IMR-90 (cell line): ENCODE data around the gene DAAM2. TPM values are rescaled to one million over a fixed set of nuclear protein-coding genes. Genes with fewer than 3 reads are reported as not detected.

Experiments
- ATAC-seq: fragments of 200-7000 bp; cut with Tn5 transposase; 2 replicates; pipeline ENCODE4 v1.9.1; 2020; ENCODE audit warnings: low read depth, mild to moderate bottlenecking, moderate library complexity
- BruUV-seq: library from RNA; stranded (reverse); fragments of 400-500 nt; replicated peaks from 2 replicates; lab custom pipeline; 2021; lab: Mats Ljungman, UMichigan
- CTCF ChIA-PET: fragments of 300-600 bp; formaldehyde crosslinking; extraction: SDS; loops from one replicate; lab custom pipeline; 2021; ENCODE audit warnings: antibody characterized with exemption; lab: Yijun Ruan, JAX
- POLR2A ChIA-PET: fragments of 300-600 bp; sonication (Branson Sonifier 250); formaldehyde crosslinking; loops from one replicate; lab custom pipeline; 2022; ENCODE audit warnings: antibody characterized with exemption; ENCODE audit not compliant: unreplicated experiment; lab: Charles Lee
- DNase-seq: peaks from one replicate; pipeline ENCODE4 v3.0.0; 2013
- H2AFZ ChIP-seq: replicated peaks from 2 replicates; pipeline ENCODE3; 2013; ENCODE audit warnings: low read length, mild to moderate bottlenecking; ENCODE audit not compliant: poor library complexity
- H2AK5ac ChIP-seq: 2 replicates; pipeline ENCODE4 v1.6.1; 2013; ENCODE audit warnings: low read depth, low read length, inconsistent platforms
- H2AK9ac ChIP-seq: replicated peaks from 2 replicates; pipeline ENCODE3; 2013; ENCODE audit warnings: mild to moderate bottlenecking, low read depth, low read length, moderate library complexity; ENCODE audit not compliant: poor library complexity
- H2BK120ac ChIP-seq: 2 replicates; pipeline ENCODE4 v1.6.1; 2013; ENCODE audit warnings: low read depth, low read length, inconsistent platforms
- H2BK15ac ChIP-seq: 3 replicates; pipeline ENCODE4 v1.6.1; 2013; ENCODE audit warnings: low read depth, low read length, inconsistent platforms
- H2BK20ac ChIP-seq: 2 replicates; pipeline ENCODE4 v1.6.1; 2013; ENCODE audit warnings: low read depth, mild to moderate bottlenecking, inconsistent platforms, low read length, moderate library complexity
- H2BK5ac ChIP-seq: 2 replicates; pipeline ENCODE4 v1.6.1; 2013; ENCODE audit warnings: mild to moderate bottlenecking, low read depth, low read length, inconsistent platforms; ENCODE audit not compliant: poor library complexity, severe bottlenecking
- H3K14ac ChIP-seq: replicated peaks from 2 replicates; pipeline ENCODE4 v1.6.1; 2013; ENCODE audit warnings: low read depth, low read length, inconsistent platforms
- H3K18ac ChIP-seq: 2 replicates; pipeline ENCODE4 v1.6.1; 2013; ENCODE audit warnings: low read depth, low read length, control low read depth
- H3K23ac ChIP-seq: 2 replicates; pipeline ENCODE4 v1.6.1; 2013; ENCODE audit warnings: low read depth, low read length, inconsistent platforms
- H3K27ac ChIP-seq: 2 replicates; pipeline ENCODE4 v1.5.1; 2013; ENCODE audit warnings: mild to moderate bottlenecking, control low read depth, low read length; ENCODE audit not compliant: insufficient read depth
- H3K27me3 ChIP-seq: 2 replicates; pipeline ENCODE4 v1.6.1; 2013; ENCODE audit warnings: low read length; ENCODE audit not compliant: control insufficient read depth, insufficient read depth
- H3K36me3 ChIP-seq: 2 replicates; pipeline ENCODE4 v1.6.1; 2013; ENCODE audit warnings: low read length, mixed read lengths; ENCODE audit not compliant: control insufficient read depth, insufficient read depth
- H3K4ac ChIP-seq: 2 replicates; pipeline ENCODE4 v1.6.1; 2013; ENCODE audit warnings: low read depth, low read length, inconsistent platforms
- H3K4me1 ChIP-seq: 2 replicates; pipeline ENCODE4 v1.6.1; 2013; ENCODE audit warnings: low read length, mixed read lengths; ENCODE audit not compliant: control insufficient read depth, insufficient read depth
- H3K4me2 ChIP-seq: 2 replicates; pipeline ENCODE4 v1.6.1; 2013; ENCODE audit warnings: low read depth, mild to moderate bottlenecking, control low read depth, low read length, moderate library complexity
- H3K4me3 ChIP-seq: 2 replicates; pipeline ENCODE4 v1.5.1; 2013; ENCODE audit warnings: low read depth, mild to moderate bottlenecking, control low read depth, low read length, moderate library complexity; ENCODE audit not compliant: insufficient read depth
- H3K56ac ChIP-seq: 2 replicates; pipeline ENCODE4 v1.6.1; 2013; ENCODE audit warnings: low read length, inconsistent platforms; ENCODE audit not compliant: insufficient read depth; ENCODE audit errors: extremely low read depth
- H3K79me1 ChIP-seq, 2 experiments: 2 replicates each; pipeline ENCODE4 v1.6.1; 2013; ENCODE audit warnings: low read length in 2 of 2, inconsistent platforms in 1 of 2, low read depth in 1 of 2
- H3K9ac ChIP-seq: 2 replicates; pipeline ENCODE4 v1.6.1; 2013; ENCODE audit warnings: low read depth, low read length, control low read depth
- H3K9me1 ChIP-seq: 2 replicates; pipeline ENCODE4 v1.6.1; 2013; ENCODE audit warnings: low read length, inconsistent platforms; ENCODE audit not compliant: insufficient read depth
- H3K9me3 ChIP-seq: 2 replicates; pipeline ENCODE4 v1.6.1; 2013; ENCODE audit warnings: low read length; ENCODE audit not compliant: control insufficient read depth, insufficient read depth
- H4K20me1 ChIP-seq: 2 replicates; pipeline ENCODE4 v1.6.1; 2013; ENCODE audit warnings: low read length, inconsistent platforms; ENCODE audit not compliant: insufficient read depth
- H4K5ac ChIP-seq: 2 replicates; pipeline ENCODE4 v1.6.1; 2013; ENCODE audit warnings: mild to moderate bottlenecking, low read depth, low read length, control low read depth
- H4K8ac ChIP-seq, 2 experiments: 2 replicates each; pipeline ENCODE4 v1.6.1; 2013; ENCODE audit warnings: low read depth in 2 of 2, low read length in 2 of 2, control low read depth in 1 of 2, inconsistent platforms in 1 of 2
- H4K91ac ChIP-seq: 2 replicates; pipeline ENCODE4 v1.6.1; 2013; ENCODE audit warnings: low read depth, low read length, inconsistent platforms; ENCODE audit not compliant: insufficient read depth
- BHLHE40 ChIP-seq: fragments of 150-350 bp; IDR thresholded peaks from 2 replicates; pipeline ENCODE4 v1.6.1; 2016; ENCODE audit warnings: mild to moderate bottlenecking, low read depth, low read length
- CEBPB ChIP-seq: IDR thresholded peaks from 2 replicates; pipeline ENCODE4 v1.6.1; 2012; ENCODE audit warnings: low read depth, low read length, improper control_type of control experiment
- CHD1 ChIP-seq: IDR thresholded peaks from 2 replicates; pipeline ENCODE4 v1.6.1; 2012; ENCODE audit warnings: low read depth, low read length, improper control_type of control experiment
- CTCF ChIP-seq: conservative IDR thresholded peaks from 2 replicates; pipeline ENCODE4 v1.5.1; 2012; ENCODE audit warnings: mild to moderate bottlenecking, low read depth, low read length, improper control_type of control experiment
- ELK1 ChIP-seq: fragments of 150-350 bp; IDR thresholded peaks from 2 replicates; pipeline ENCODE4 v1.6.1; 2016; ENCODE audit warnings: low read depth, mild to moderate bottlenecking, low read length, moderate library complexity, borderline replicate concordance
- MAFK ChIP-seq: IDR thresholded peaks from 2 replicates; pipeline ENCODE4 v1.6.1; 2012; ENCODE audit warnings: low read depth, low read length, improper control_type of control experiment
- RAD21 ChIP-seq: IDR thresholded peaks from 2 replicates; pipeline ENCODE4 v1.6.1; 2012; ENCODE audit warnings: low read length, improper control_type of control experiment
- RCOR1 ChIP-seq: IDR thresholded peaks from 2 replicates; pipeline ENCODE4 v1.6.1; 2012; ENCODE audit warnings: mild to moderate bottlenecking, low read length, improper control_type of control experiment; ENCODE audit not compliant: insufficient replicate concordance
- USF2 ChIP-seq: fragments of 150-350 bp; IDR thresholded peaks from 2 replicates; pipeline ENCODE4 v1.6.1; 2017; ENCODE audit warnings: mild to moderate bottlenecking, antibody characterized with exemption, low read length, low read depth
- WGBS, 2 experiments: methylation state at CpG; one replicate each; pipeline versions ENCODE4 v1.1.5 to v1.1.7; 2013; ENCODE audit warnings: missing lambda C conversion rate in 2 of 2; ENCODE audit not compliant: insufficient read length in 1 of 2; ENCODE audit errors: extremely low coverage in 2 of 2; 5-methylcytosine and 5-hydroxymethylcytosine counted together
- dilution Hi-C: fragments of 300-500 bp; cut with HindIII; formaldehyde crosslinking; loops from one replicate; pipeline ENCODE4 v1.14.3; 2018; ENCODE audit warnings: low sequenced_read_pairs; ENCODE audit not compliant: unreplicated experiment
- in situ Hi-C: fragments of 300-500 bp; cut with MboI; formaldehyde crosslinking; loops from 3 replicates; pipeline ENCODE4 v1.14.3; 2019; ENCODE audit warnings: low sequenced_read_pairs, inconsistent platforms, mixed read lengths
- intact Hi-C: fragments of 100-400 bp; cut with micrococcal nuclease; formaldehyde crosslinking; loops from 2 replicates; pipeline ENCODE4 v1.10.0; 2022
- polyA plus RNA-seq, 3 experiments: library from polyadenylated mRNA; depleted of rRNA; stranded (reverse); fragments of >200 nt; gene quantifications; 2 replicates each; pipeline ENCODE4 v1.2.3, GENCODE V29; 2012; ENCODE audit warnings: low replicate concordance in 1 of 3
- total RNA-seq: library from RNA; depleted of rRNA; stranded (reverse); fragments of >200 nt; gene quantifications from 2 replicates; pipeline ENCODE4 v1.2.3, GENCODE V29; 2012

DAAM2 gene
- total and polyA plus RNA-seq, 2 of the 4 experiments (the other 2 are of a cell fraction): 11.2 to 12.9 TPM

- DNase-seq: no peak
- Histone ChIP-seq H3K79me1 (no peaks in the 10 kb centered on the region), H3K18ac (no peak overlapping the region), H3K4me1 (no peaks in the 10 kb centered on the region), H3K9me1 (no peaks in the 10 kb centered on the region), H4K5ac (no peak overlapping the region), H2AK5ac (no peak overlapping the region), H4K8ac (no peak overlapping the region), H2AK9ac (no peak overlapping the region), H3K36me3 (no peaks in the 10 kb centered on the region), H2BK20ac (no peak overlapping the region), H3K9ac (no peak overlapping the region), H2BK120ac (no peak overlapping the region), H3K27ac (no peak overlapping the region), H3K4me3 (no peak overlapping the region), H2BK5ac (no peak overlapping the region), H2AFZ (no peak overlapping the region), H2BK15ac (no peak overlapping the region), H3K4me2 (no peak overlapping the region), H3K23ac (no peak overlapping the region; the same call in 1 of the 2 replicates), H3K14ac (no peak overlapping the region), H3K27me3 (peaks cover 18% of the 10 kb centered on the region), H4K91ac (no peak overlapping the region), H3K56ac (no peak overlapping the region), H3K4ac (no peak overlapping the region), H3K9me3 (no peaks in the 10 kb centered on the region), H4K20me1 (no peaks in the 10 kb centered on the region)
- no TSS peak for BruUV-seq
- in situ Hi-C loops: no loop called here
- dilution Hi-C loops: no loop called here
- TF ChIP-seq MAFK (no peak), CHD1 (no peak), BHLHE40 (no peak), USF2 (no peak), RAD21 (no peak), CTCF (no peak), RCOR1 (no peak), ELK1 (no peak), CEBPB (no peak)
- ChIA-PET POLR2A (no interaction called here), CTCF (no interaction called here)
- 0% methylated on average over 1 of the region's 2 CpGs; no CpG with 5 or more reads in 1 of the 2 experiments for WGBS, 2 experiments
- ATAC-seq: no peak
- intact Hi-C loops: no loop called here
These were observed 161.0 kb downstream of the DAAM2 start for GRCh38 chr6:39953076-39953618.
